Motor neuron (in vitro differentiated cells): ENCODE measurements around the gene HSPB8. TPM values are rescaled to one million over a fixed set of nuclear protein-coding genes. Genes with fewer than 3 reads are reported as not detected.

ENCODE experiments used
- ATAC-seq, 8 experiments: fragments of 200-7000 bp; cut with Tn5 transposase; replicated peaks in 6 of 8; 2 replicates each; pipeline ENCODE4 v1.8.0; 2021; ENCODE audit warnings: mild to moderate bottlenecking in 8 of 8, moderate library complexity in 8 of 8
- H3K27ac ChIP-seq, 2 donors: fragments of 250-450 bp; sonication (Bioruptor Pico); 2 replicates each; pipeline ENCODE4 v1.9.0; 2021; ENCODE audit warnings: antibody characterized with exemption in 2 of 2, mild to moderate bottlenecking in 2 of 2, moderate library complexity in 1 of 2
- H3K4me1 ChIP-seq, 2 donors: fragments of 250-450 bp; sonication (Bioruptor Pico); replicated peaks in 1 of 2; 2 replicates each; pipeline ENCODE4 v1.6.1; 2021; ENCODE audit warnings: antibody characterized with exemption in 2 of 2, mild to moderate bottlenecking in 2 of 2, moderate library complexity in 1 of 2
- H3K4me3 ChIP-seq, 5 donors: fragments of 250-450 bp; sonication (Bioruptor Pico); 2 replicates each; pipeline ENCODE4 v1.9.0; 2021; ENCODE audit warnings: antibody characterized with exemption in 5 of 5, mild to moderate bottlenecking in 5 of 5, moderate library complexity in 4 of 5
- WGBS, 10 experiments: fragments of 450-650 bp; shearing (Covaris generic); methylation state at CpG; one replicate each; pipeline ENCODE4 v1.0.0; 2022; 5-methylcytosine and 5-hydroxymethylcytosine counted together
- in situ Hi-C, 9 experiments: fragments of 400-800 bp; cut with MboI; loops; one replicate each; pipeline ENCODE4 v1.15.0; 2021; ENCODE audit warnings: low sequenced_read_pairs in 9 of 9, low pct_unique_long_range_greater_than_20kb in 2 of 9; ENCODE audit not compliant: unreplicated experiment in 9 of 9
- total RNA-seq, 8 experiments: library from RNA; unstranded; fragments of 300-600 nt; gene quantifications; 2 replicates each; pipeline versions ENCODE4 v1.2.3 to v1.2.4, GENCODE V29; 2022

Gene HSPB8
- total RNA-seq, 8 experiments from 2014 or later = 4.0 to 80.7 (median 7.9) TPM

- 0 to 100% (median 40%) methylated on average over 1 to 8 of the region's 49 CpGs; no CpG with 5 or more reads in 4 of the 10 experiments for WGBS, 10 experiments
- Histone ChIP-seq H3K4me3 (no peak overlapping the region), H3K27ac (no peak overlapping the region)
These were observed 25.0 kb upstream of the HSPB8 start for GRCh38 chr12:119153477-119154434.

GRCh38 chr12:119154435-119154818, 24.3 kb upstream of the HSPB8 start:
- Histone ChIP-seq H3K27ac (no peak overlapping the region), H3K4me1 (no peaks in the 10 kb centered on the region), H3K4me3 (no peak overlapping the region)
- ATAC-seq = peak in 3 of 8 experiments; percentile 12 to 32 (median 31)
- 0 to 80% methylated on average over 1 of the region's 11 CpGs; no CpG with 5 or more reads in 8 of the 10 experiments for WGBS, 10 experiments
- in situ Hi-C loops = no loop called here

More at GRCh38 chr12:119153477-119154434, 25.0 kb upstream of the HSPB8 start:
- in situ Hi-C loops = no loop called here
- no peaks in the 10 kb centered on the region for H3K4me1 ChIP-seq
- peak; percentile 46 to 95 (median 70) for ATAC-seq

DNA sequence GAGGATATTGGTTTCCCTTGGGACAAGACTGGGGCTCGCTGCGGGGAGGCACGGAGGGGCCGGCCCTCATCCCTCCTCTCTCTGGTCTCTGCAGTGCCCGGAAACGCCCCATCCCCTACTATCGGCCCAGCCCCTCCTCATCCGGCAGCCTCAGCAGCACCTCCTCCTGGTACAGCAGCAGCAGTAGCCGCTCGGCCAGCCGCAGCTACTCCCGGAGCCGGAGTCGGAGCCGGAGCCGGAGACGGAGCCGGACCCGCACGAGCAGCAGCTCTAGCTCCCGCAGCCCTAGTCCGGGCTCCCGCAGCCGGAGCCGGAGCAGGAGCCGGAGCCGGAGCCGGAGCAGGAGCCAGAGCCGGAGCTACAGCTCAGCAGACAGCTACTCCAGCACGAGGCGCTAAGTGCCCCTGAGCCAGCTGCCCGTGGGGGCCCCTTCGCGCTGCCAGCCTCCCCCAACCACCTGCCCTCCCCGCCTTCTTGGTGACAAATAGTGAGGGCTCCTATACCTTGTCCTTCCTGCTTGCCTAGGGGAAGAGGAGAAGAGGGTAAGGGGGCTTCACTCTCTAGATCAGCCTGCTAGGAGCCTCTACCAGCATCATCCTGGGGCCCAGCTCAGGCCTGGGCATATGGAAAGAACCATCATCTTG, 22.2 kb upstream of the HSPB8 start:
- WGBS, 10 experiments = 60 to 95% (median 85%) methylated on average over 1 to 13 of the region's 35 CpGs; no CpG with 5 or more reads in 6 of the 10 experiments
- in situ Hi-C loops = no loop called here
- no peak for ATAC-seq
- Histone ChIP-seq H3K4me3 (no peak overlapping the region), H3K4me1 (peaks cover 0 to 16% of the 10 kb centered on the region in 2 donors), H3K27ac (no peak overlapping the region)

GRCh38 chr12:119157528-119157927, 21.2 kb upstream of the HSPB8 start:
- H3K4me1 ChIP-seq = peaks cover 0 to 16% of the 10 kb centered on the region in 2 donors
- WGBS, 10 experiments = 0 to 60% (median 60%) methylated on average over 1 of the region's 6 CpGs; no CpG with 5 or more reads in 7 of the 10 experiments
- no peak overlapping the region for H3K27ac ChIP-seq
- ATAC-seq = no peak
- in situ Hi-C loops = no loop called here
- H3K4me3 ChIP-seq = no peak overlapping the region

- no peak for ATAC-seq
- no peak overlapping the region for H3K27ac ChIP-seq
- WGBS, 10 experiments = 37 to 100% (median 70%) methylated on average over 1 to 7 of the region's 7 CpGs; no CpG with 5 or more reads in 2 of the 10 experiments
- in situ Hi-C loops = no loop called here
- no peak overlapping the region for H3K4me3 ChIP-seq
- H3K4me1 ChIP-seq = peaks cover 0 to 16% of the 10 kb centered on the region in 2 donors
These were observed 20.8 kb upstream of the HSPB8 start for GRCh38 chr12:119157978-119158377.

DNA sequence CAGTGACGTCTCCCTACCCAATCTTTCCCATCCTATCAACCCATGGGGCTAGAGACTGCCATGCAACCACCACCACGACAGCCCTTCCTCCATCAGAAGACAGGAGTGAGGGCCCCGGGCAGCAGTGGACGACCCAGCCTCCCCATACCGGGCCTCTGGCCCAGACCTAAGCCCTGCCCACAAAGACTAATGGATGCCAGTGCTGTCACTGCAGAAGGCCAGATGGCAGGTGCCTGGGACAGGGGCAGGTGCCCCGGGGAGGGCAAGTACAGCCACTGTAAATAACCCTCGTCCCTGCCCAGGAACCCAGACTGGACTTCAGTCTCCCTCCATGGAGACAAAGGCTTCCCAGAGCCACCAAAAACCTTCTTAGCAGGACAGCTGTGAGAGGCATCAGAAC, 20.3 kb upstream of the HSPB8 start:
- in situ Hi-C loops = no loop called here
- peak in 1 of 8 experiments; percentile 16 for ATAC-seq

DNA sequence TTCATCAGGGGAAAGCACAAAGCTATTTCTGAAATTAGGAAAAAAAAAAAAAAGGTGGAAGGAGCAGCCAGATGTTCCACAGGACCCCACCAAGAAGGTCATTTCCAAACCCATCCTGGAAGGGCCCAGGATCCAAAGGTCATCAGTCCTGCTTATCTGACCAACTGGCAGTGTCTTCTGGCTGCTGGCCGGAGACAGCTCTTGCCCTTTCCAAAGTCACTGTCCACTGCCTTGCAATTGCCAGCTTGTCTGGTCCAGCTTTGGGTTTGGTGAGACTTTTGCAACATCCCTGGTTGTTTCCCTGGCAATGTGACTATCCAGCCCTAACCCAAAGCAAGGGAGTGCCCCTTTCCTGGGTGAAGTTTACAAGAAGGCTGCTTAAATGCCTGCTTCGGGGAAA, 18.9 kb upstream of the HSPB8 start:
- in situ Hi-C loops = no loop called here
- 20 to 100% (median 94%) methylated on average over 1 of the region's 2 CpGs; no CpG with 5 or more reads in 6 of the 10 experiments for WGBS, 10 experiments
- H3K4me3 ChIP-seq = no peak overlapping the region

More for the DNA sequence above, 20.3 kb upstream of the HSPB8 start:
- no peak overlapping the region for H3K27ac ChIP-seq
- H3K4me1 ChIP-seq = peaks cover 0 to 16% of the 10 kb centered on the region in 2 donors
- no peak overlapping the region for H3K4me3 ChIP-seq
- WGBS, 10 experiments = 0 to 96% (median 60%) methylated on average over 1 to 6 of the region's 7 CpGs; no CpG with 5 or more reads in 5 of the 10 experiments

DNA sequence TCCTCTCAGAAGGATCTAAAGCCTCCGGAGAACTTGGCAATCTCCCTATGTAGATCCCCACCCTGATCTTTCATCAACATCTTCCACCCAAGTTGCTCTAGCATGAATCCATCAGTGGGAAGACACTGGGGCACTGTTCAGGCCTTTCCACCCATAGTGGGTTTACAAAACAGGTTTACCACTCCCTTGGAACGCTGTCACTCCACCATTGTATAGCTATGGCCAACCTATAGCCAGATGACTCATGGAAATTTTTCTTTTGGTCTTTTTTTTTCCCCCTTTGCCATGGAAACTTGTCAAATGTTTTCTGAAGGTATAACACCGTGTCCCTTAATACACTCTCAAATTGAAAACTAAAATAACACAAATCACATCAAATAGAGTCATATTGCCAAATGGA, 10.8 kb upstream of the HSPB8 start:
- in situ Hi-C loops = no loop called here
- ATAC-seq = peak in 3 of 8 experiments; percentile 45 to 54 (median 46)
- Histone ChIP-seq H3K4me3 (no peak overlapping the region), H3K4me1 (no peaks in the 10 kb centered on the region), H3K27ac (no peak overlapping the region)
- WGBS, 10 experiments = 27 to 100% (median 75%) methylated on average over 1 to 3 of the region's 3 CpGs; no CpG with 5 or more reads in 1 of the 10 experiments

More for the DNA sequence above, 18.9 kb upstream of the HSPB8 start:
- Histone ChIP-seq H3K27ac (no peak overlapping the region), H3K4me1 (peaks cover 0 to 16% of the 10 kb centered on the region in 2 donors)
- ATAC-seq = no peak

DNA sequence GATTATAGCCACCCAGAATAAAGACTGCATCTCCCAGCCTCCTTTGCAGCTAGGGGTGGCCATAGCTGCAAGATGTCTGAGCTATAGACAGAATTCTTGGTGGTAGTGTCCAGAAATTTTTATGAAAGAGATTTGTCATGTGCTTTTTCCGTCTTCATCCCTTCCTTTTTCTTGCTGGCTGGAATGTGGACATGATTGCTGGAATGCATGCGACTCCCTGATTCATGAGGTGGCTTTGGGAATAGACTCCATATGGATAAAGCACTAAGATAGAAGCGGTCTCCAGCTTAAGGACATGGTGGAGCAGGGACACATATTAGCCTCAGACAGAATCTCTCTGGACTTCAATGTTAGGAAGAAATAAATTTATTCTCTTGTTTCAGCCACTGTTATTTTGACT, 10.0 kb upstream of the HSPB8 start:
- no peak for ATAC-seq
- 33 to 100% (median 79%) methylated on average over 1 to 3 of the region's 3 CpGs; no CpG with 5 or more reads in 2 of the 10 experiments for WGBS, 10 experiments

GRCh38 chr12:119169150-119169549, 9.6 kb upstream of the HSPB8 start:
- in situ Hi-C loops = no loop called here
- Histone ChIP-seq H3K4me3 (no peak overlapping the region), H3K27ac (no peak overlapping the region), H3K4me1 (no peaks in the 10 kb centered on the region)
- WGBS, 10 experiments = 0 to 100% (median 57%) methylated on average over 1 to 2 of the region's 2 CpGs; no CpG with 5 or more reads in 1 of the 10 experiments
- ATAC-seq = no peak

More for the DNA sequence above, 10.0 kb upstream of the HSPB8 start:
- H3K4me1 ChIP-seq = no peaks in the 10 kb centered on the region
- no peak overlapping the region for H3K4me3 ChIP-seq
- H3K27ac ChIP-seq = no peak overlapping the region
- in situ Hi-C loops = no loop called here

DNA sequence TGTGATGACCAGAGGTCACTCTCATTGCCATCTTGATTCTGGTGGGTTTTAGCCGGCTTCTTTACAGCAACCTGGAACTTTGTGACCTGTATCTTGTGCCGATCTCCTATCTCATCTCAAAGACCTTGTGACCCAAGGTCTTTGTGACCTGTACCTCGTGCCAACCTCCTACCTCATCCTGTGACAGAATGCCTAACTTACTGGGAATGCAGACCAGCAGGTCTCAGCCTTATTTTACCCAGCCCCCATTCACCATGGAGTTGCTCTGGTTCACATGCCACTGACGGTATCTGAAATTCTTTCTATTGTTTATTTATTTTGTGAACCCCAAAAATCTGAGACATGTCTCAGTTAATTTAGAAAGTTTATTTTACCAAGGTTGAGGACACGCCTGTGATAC, 7.4 kb upstream of the HSPB8 start:
- no peak for ATAC-seq

DNA sequence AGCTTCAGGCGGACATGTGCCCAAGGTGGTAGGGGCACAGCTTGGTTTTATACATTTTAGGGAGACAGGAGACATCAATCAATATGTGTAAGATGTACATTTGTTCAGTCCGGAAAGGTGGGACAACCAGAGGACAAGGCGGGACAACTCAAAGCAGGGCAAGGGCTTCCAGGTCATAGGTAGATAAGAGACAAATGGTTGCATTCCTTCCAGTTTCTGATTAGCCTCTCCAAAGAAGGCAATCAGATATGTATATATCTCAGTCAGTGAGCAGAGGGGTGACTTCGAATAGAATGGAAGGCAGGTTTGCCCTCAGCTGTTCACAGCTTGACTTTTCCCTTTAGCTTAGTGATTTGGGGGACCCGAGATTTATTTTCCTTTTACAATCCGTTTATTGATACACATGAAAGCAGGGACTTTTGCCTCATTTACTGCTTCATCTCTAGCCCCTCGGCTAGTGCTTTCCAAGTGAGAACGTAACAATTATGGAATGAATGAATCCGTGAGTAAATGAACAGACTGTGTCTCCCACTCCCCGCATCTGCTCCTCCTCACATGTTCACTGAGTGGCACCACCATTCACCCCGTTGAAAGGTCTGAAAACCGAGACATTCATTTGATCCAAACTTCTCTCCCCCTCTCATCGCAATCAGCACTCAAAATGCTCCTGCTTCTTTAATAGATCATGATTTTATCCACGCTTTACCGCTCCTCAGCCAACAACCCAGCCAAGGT, 6.9 kb upstream of the HSPB8 start:
- ATAC-seq = no peak
- H3K27ac ChIP-seq = no peak overlapping the region
- H3K4me3 ChIP-seq = no peak overlapping the region
- 35 to 83% (median 72%) methylated on average over 2 to 14 of the region's 15 CpGs; no CpG with 5 or more reads in 1 of the 10 experiments for WGBS, 10 experiments
- in situ Hi-C loops = no loop called here
- peaks cover 8 to 10% of the 10 kb centered on the region in 2 donors for H3K4me1 ChIP-seq

More for the DNA sequence above, 7.4 kb upstream of the HSPB8 start:
- Histone ChIP-seq H3K4me3 (no peak overlapping the region), H3K27ac (no peak overlapping the region), H3K4me1 (peaks cover 4 to 6% of the 10 kb centered on the region in 2 donors)
- in situ Hi-C loops = no loop called here
- 50 to 100% (median 94%) methylated on average over 1 to 5 of the region's 5 CpGs; no CpG with 5 or more reads in 2 of the 10 experiments for WGBS, 10 experiments
